ENCODE results near the gene GOSR1. TPM values are rescaled to one million over a fixed set of nuclear protein-coding genes. Genes with fewer than 3 reads are reported as not detected.
"Not testable (repeated sequence)": the region's sequence is repeated elsewhere in the genome, so short reads cannot be mapped to it uniquely, and the experiment has no call there.

Gene GOSR1
- total RNA-seq, 2 donors from 2014 or later: 42.8 to 51.1 TPM

- H3K4me3 Mint-ChIP-seq; ATAC-seq; DNase-seq; H3K36me3 Mint-ChIP-seq (ENCODE audit: low read depth); H3K9me3 ChIP-seq (ENCODE audit: control insufficient read depth, low read length, poor library complexity, severe bottlenecking); H3K4me1 Mint-ChIP-seq: not testable (repeated sequence)
- H3K27ac Mint-ChIP-seq: peak overlapping the region; percentile 32
- H3K27me3 Mint-ChIP-seq: peaks cover 30% of the 10 kb centered on the region
Observed at GRCh38 chr17:30563905-30564390, 86.7 kb downstream of the GOSR1 start.

DNA sequence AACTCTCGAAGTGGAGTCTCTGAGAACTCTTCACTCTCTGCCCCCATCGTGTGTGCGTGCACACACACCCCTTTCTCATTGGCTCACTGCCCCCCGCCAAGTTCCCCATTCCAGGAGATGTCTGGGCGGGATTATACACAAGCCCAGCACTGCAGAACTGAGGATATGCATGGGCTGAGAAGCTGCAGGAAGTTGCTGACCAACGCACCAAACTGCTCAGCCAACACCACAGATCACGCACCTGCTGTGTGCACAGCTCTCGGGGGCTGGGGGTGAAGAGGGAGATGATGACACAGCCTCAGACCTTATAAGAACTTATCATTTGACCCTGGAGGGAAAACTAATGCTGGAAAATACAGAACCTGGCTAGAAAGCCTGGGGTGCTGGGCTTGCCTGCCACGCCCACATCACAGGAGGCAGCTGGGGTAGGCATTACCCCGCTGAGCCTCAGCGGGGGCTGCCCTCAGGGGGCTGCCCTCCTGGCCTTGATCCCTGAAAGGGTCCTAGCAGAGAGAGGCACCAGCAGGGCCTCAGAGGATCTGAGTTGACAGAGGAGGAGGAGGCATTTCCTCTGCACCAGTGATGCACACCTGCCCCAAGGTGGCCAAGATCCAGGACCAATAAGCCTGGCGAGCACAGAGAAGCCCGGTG lies 87.3 kb downstream of the GOSR1 start:
- H3K9me3 ChIP-seq (ENCODE audit: control insufficient read depth, low read length, poor library complexity, severe bottlenecking); ATAC-seq; H3K4me3 Mint-ChIP-seq; DNase-seq; H3K36me3 Mint-ChIP-seq (ENCODE audit: low read depth); H3K4me1 Mint-ChIP-seq: not testable (repeated sequence)
- Mint-ChIP-seq H3K27me3 (peaks cover 36% of the 10 kb centered on the region), H3K27ac (peak overlapping the region; percentile 32)

- DNase-seq: no peak
- H3K4me3 Mint-ChIP-seq: no peak overlapping the region
- no peak overlapping the region for H3K27ac Mint-ChIP-seq
- peaks cover 6% of the 10 kb centered on the region for H3K4me1 Mint-ChIP-seq
- H3K36me3 Mint-ChIP-seq (ENCODE audit: low read depth): no peaks in the 10 kb centered on the region
- H3K27me3 Mint-ChIP-seq: peaks cover 38% of the 10 kb centered on the region
- H3K9me3 ChIP-seq (ENCODE audit: control insufficient read depth, low read length, poor library complexity, severe bottlenecking): no peaks in the 10 kb centered on the region
- no peak for ATAC-seq
Observed at GRCh38 chr17:30565073-30565935, 88.1 kb downstream of the GOSR1 start.

- not testable (repeated sequence) for H3K4me1 Mint-ChIP-seq; H3K4me3 Mint-ChIP-seq; H3K27ac Mint-ChIP-seq; H3K36me3 Mint-ChIP-seq (ENCODE audit: low read depth); ATAC-seq; DNase-seq; H3K9me3 ChIP-seq (ENCODE audit: control insufficient read depth, low read length, poor library complexity, severe bottlenecking)
- peaks cover 38% of the 10 kb centered on the region for H3K27me3 Mint-ChIP-seq
Observed at GRCh38 chr17:30566104-30566503, 88.9 kb downstream of the GOSR1 start.

DNA sequence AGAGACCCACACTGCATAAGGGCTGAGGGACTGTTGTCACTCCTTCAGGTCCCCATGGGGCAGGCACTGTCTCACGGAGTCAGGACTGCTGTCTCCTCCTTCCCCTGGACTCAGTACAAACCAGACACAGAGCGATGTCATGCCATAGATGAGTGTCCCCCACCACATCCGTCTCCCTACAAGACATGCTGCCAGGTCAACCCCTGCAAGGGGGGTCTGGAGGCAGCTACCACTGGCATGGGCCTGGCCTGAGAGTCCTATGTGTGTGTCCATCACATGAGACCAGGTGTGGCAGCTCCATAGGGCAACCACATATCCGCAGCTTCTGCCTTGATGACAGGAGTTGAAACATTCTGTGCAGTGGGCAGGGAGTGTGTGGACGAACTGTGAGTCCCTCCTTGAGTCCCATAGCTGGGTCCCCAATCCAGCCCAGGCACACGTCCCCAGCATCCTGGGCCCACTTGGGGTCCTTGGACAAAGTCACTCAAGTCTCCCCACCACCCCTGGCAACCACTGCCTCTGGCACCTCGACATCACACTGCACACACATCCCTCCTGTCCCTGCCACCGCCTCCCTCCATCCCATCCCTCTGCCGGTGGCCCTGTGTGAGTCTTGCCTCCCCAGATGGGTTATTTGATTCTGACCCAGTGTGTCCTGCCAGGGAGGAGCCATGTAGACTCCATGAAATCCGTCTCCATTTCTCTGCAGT lies 89.5 kb downstream of the GOSR1 start:
- H3K27ac Mint-ChIP-seq; DNase-seq; H3K9me3 ChIP-seq (ENCODE audit: control insufficient read depth, low read length, poor library complexity, severe bottlenecking); H3K36me3 Mint-ChIP-seq (ENCODE audit: low read depth); H3K4me3 Mint-ChIP-seq; H3K4me1 Mint-ChIP-seq; ATAC-seq: not testable (repeated sequence)
- H3K27me3 Mint-ChIP-seq: peaks cover 38% of the 10 kb centered on the region

DNA sequence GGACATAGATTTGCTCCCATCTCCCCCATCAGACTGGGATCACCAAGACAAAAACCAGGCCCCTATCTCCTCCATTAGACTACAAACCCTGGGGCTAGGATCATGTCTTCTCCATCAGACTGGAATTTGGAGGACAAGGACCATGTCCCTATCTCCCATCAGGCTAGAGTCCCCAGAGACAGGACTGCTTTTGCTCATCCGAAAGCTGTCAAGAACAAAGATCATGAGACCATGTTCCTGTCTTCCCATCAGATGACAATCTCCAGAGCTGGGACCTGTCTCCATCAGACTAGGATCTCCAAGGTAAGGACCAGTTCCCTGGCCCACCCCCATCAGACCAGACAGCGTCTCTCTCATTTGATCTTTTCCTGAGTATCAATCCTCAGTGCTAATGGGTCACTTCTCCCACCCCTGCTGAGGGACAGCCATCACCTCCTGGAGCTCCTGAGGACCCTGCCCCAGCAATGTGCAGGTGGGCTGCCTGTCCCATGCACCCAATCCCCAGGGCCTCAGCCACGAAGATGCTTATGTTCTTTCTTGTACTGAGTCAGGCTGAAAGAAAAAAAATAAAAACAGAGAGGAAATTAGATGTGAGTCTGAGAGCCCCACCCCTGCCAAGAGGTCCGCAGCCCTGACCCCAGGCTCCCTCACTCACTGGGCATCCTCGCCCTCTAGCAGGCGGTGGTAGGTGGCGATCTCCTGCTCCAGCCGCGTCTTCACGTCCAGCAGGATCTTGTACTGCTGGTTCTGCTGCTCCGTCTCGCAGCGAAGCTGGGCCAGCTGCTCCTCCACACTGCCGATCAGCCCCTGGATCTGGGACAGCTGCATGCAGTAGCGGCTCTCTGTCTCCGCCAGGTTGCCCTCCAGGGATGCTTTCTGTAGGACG lies 90.3 kb downstream of the GOSR1 start:
- Mint-ChIP-seq H3K36me3 (ENCODE audit: low read depth) (no peaks in the 10 kb centered on the region), H3K4me1 (peaks cover 6% of the 10 kb centered on the region), H3K27me3 (peaks cover 38% of the 10 kb centered on the region), H3K27ac (no peak overlapping the region), H3K4me3 (no peak overlapping the region)
- ATAC-seq (no peak), DNase-seq (no peak)
- no peaks in the 10 kb centered on the region for H3K9me3 ChIP-seq (ENCODE audit: control insufficient read depth, low read length, poor library complexity, severe bottlenecking)

DNA sequence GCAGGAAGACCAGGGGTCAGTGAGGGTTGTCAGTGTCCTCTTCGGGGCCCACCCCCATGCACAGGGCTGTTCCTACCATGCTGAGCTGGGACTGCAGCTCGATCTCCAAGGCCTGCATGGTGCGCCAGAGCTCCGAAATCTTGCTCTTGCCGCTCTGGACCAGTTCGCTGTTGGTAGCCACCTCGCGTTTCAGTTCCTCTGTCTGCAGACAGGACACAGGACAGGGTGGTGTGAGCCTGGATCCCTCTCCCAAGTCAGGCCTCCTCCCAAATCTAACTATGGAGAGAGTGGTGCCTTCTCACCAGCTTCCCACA lies 90.9 kb downstream of the GOSR1 start:
- Mint-ChIP-seq H3K27ac (no peak overlapping the region), H3K4me3 (no peak overlapping the region), H3K4me1 (peaks cover 6% of the 10 kb centered on the region), H3K27me3 (peaks cover 44% of the 10 kb centered on the region), H3K36me3 (ENCODE audit: low read depth) (peaks cover 2% of the 10 kb centered on the region)
- no peaks in the 10 kb centered on the region for H3K9me3 ChIP-seq (ENCODE audit: control insufficient read depth, low read length, poor library complexity, severe bottlenecking)
- DNase-seq (no peak), ATAC-seq (no peak)

DNA sequence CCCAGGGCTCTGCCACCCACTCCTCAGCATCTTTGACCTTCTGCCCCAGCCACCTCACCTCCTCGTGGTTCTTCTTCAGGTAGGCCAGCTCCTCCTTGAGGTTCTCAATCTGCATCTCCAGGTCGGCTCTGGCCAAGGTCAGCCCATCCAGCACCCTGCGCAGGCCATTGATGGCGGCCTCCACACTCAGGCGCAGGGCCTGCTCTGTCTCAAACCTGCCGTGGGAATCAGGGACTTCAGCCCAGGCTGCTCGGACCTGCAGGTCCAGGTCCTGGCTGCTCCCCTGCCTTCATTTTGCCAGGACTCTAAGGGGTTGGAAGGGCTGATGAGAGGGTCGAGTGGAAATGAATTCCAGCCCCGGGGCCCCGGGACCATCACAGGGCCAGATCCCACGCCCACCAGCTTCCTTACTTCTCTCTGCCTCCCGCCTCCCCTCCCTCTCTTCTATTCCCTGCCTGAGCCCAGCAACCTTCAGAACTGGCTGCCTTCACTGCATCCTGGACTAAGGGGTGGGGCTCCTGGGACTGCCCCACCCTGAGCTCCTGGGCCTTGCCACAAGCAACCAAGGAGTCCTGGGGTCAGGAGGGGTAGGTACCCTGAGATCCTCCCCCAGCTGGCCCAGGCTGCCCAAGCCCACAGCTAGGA lies 92.4 kb downstream of the GOSR1 start:
- not testable (repeated sequence) for ATAC-seq; H3K4me3 Mint-ChIP-seq; H3K36me3 Mint-ChIP-seq (ENCODE audit: low read depth); DNase-seq; H3K4me1 Mint-ChIP-seq; H3K27ac Mint-ChIP-seq; H3K9me3 ChIP-seq (ENCODE audit: control insufficient read depth, low read length, poor library complexity, severe bottlenecking)
- H3K27me3 Mint-ChIP-seq: peaks cover 40% of the 10 kb centered on the region

DNA sequence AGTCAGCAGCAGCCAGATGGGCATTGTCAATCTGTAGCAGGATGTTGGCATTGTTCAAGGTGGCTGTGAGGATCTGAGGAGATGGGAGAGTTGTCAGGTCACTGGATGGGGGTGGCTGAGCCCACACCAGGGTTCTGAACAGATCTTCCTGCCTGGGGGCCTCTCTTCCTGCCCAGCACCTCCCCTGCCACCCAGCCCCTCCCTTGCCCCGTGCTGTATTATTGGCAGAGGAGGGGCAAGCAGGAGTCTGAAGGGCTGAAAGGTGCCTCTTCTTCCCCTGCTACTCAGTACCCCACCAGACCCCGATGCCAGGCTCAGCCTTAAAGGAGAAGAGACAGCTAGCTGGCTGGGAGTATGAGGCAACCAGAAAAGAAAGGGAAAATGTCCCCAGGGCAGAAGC lies 93.0 kb downstream of the GOSR1 start:
- ATAC-seq (no peak), DNase-seq (no peak)
- Mint-ChIP-seq H3K4me3 (no peak overlapping the region), H3K4me1 (peaks cover 6% of the 10 kb centered on the region), H3K27ac (no peak overlapping the region), H3K36me3 (ENCODE audit: low read depth) (peaks cover 2% of the 10 kb centered on the region), H3K27me3 (peaks cover 34% of the 10 kb centered on the region)
- no peaks in the 10 kb centered on the region for H3K9me3 ChIP-seq (ENCODE audit: control insufficient read depth, low read length, poor library complexity, severe bottlenecking)

DNA sequence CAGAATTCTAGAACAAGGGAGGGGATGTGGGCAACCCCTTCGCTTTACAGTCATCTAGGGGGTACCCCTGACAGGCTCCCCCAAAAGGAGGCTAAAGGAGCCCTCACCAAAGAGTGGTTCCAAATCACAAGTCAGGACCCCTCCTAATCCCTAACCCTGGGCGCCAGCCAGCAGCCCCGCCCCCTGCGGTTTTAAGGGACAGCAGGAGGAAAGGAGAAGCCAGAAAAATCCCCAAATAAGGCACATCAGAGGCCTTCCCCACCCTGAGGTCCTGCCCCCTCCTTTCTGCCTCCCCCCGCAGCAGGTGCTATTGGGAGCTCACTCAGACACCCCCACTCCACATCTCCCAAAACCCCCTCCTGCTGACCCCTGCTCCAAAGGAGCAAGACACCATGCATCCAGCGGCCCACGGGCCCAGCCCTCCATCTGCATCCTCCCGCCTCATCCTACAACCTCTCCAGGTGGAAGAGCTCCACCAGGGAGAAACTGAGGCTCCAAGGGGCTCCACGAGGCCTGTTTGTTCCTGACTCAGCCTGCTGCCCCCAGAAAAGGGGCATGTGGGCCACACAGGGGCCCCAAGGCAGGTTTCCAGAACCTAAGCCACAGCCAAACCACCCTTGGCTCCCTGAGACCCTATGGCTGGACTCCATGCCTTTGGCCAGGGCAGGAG lies 93.5 kb downstream of the GOSR1 start:
- peaks cover 2% of the 10 kb centered on the region for H3K36me3 Mint-ChIP-seq (ENCODE audit: low read depth)
- no peak for ATAC-seq
- H3K27me3 Mint-ChIP-seq: peaks cover 33% of the 10 kb centered on the region
- no peak overlapping the region for H3K4me3 Mint-ChIP-seq
- DNase-seq: no peak
- H3K4me1 Mint-ChIP-seq: peaks cover 6% of the 10 kb centered on the region
- no peak overlapping the region for H3K27ac Mint-ChIP-seq
- H3K9me3 ChIP-seq (ENCODE audit: control insufficient read depth, low read length, poor library complexity, severe bottlenecking): no peaks in the 10 kb centered on the region

GRCh38 chr17:30571404-30571803 lies 94.2 kb downstream of the GOSR1 start:
- H3K36me3 Mint-ChIP-seq (ENCODE audit: low read depth); H3K4me1 Mint-ChIP-seq; H3K4me3 Mint-ChIP-seq; H3K9me3 ChIP-seq (ENCODE audit: control insufficient read depth, low read length, poor library complexity, severe bottlenecking); DNase-seq; H3K27ac Mint-ChIP-seq; ATAC-seq: not testable (repeated sequence)
- H3K27me3 Mint-ChIP-seq: peaks cover 32% of the 10 kb centered on the region

DNA sequence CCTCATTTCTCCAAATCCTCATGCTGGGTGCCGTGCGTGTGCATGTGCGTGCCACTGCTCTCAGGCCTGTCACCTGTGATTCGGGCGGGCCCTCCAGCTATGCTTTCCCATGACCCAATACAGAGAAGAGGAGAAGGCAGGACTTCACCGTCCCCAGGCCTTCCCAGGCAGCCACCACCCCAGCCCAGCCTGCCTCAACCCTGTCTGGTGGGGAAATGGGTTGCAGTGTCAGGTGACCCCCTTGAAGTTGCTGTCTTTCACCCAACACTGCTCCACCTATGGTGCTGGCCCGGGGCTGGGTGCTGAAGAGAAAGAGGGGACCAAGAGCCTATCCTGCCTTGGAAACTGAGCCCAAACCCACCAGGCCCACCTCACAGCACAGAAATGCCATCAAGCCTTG lies 94.7 kb downstream of the GOSR1 start:
- Mint-ChIP-seq H3K27ac (no peak overlapping the region), H3K4me3 (no peak overlapping the region), H3K4me1 (peaks cover 6% of the 10 kb centered on the region), H3K36me3 (ENCODE audit: low read depth) (peaks cover 2% of the 10 kb centered on the region), H3K27me3 (peaks cover 27% of the 10 kb centered on the region)
- ATAC-seq: no peak
- no peaks in the 10 kb centered on the region for H3K9me3 ChIP-seq (ENCODE audit: control insufficient read depth, low read length, poor library complexity, severe bottlenecking)
- no peak for DNase-seq
